GM21528 (cell line): ENCODE results near the gene HNRNPF.
A peak's percentile ranks its signal among the peaks of the same experiment; 100 is the strongest.
"Not testable (repeated sequence)": the region's sequence is repeated elsewhere in the genome, so short reads cannot be mapped to it uniquely, and the experiment has no call there.

Source experiments
- ATAC-seq: cut with Tn5 transposase; IDR thresholded peaks from one replicate; pipeline ENCODE4 v1.9.1; 2021; ENCODE audit warnings: mild to moderate bottlenecking, moderate library complexity; ENCODE audit not compliant: unreplicated experiment, low FRiP score

HNRNPF gene

DNA sequence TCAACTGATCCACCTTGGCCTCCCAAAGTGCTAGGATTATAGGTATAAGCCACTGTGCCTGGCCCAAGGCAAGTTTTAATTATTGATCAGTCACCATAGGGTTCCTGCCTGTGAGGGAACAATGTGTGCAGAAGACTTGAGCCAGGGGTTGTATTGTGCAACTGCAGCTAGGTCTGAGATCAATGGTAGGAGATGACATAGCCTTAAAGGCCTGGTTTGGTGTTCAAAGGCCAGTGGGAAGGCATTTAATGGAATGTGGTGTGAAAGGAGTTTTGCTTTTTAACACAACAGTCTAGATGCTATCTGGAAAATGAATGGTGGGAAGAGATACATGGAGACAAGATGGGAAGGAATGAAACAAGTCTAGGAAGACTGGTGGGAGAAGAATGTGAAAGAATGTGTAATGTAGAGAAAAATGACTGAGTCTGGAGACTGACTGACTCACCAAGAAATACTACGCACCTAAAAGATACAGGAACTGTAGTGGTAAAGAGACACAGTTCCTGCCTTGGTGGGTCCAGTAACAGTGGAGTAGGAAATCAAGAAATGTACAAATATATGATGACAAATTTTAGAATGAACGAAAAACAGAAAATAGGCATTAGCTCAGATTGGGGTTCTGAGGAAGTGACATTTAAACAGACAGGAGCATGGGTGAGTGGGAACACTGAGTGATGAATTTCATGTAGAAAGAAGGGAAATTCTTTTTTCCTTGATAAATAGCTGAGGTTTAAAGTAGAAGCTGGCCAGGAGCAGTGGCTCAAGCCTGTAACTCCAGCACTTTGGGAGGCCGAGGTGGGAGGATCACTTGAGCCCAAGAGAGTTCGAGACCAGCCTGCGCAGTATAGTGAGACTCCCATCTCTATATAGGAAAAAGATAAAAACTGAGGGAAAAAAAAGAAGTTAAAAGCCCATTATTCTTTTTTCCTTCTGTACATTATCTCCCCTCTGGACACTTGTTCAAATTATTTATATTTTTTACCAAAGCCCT, 9.4 kb downstream of the HNRNPF start:
- ATAC-seq = no peak

DNA sequence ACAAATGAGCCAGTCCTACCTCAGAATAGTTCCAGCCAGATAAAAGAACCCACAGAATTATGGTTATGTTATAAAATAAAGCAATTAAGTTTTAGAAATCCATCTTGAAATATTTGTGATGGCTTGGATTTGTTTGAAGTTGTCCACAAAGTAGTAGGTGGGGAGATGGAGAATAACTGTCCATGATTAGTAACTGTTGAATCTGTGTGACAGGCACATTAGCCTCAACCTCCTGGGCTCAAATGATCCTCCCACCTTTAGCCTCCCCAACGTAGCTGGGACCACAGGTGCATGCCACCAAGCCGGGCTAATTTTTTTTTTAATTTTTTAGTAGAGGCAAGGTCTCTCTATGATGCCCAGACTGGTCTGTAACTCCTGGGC, 10.1 kb downstream of the HNRNPF start:
- ATAC-seq = no peak

DNA sequence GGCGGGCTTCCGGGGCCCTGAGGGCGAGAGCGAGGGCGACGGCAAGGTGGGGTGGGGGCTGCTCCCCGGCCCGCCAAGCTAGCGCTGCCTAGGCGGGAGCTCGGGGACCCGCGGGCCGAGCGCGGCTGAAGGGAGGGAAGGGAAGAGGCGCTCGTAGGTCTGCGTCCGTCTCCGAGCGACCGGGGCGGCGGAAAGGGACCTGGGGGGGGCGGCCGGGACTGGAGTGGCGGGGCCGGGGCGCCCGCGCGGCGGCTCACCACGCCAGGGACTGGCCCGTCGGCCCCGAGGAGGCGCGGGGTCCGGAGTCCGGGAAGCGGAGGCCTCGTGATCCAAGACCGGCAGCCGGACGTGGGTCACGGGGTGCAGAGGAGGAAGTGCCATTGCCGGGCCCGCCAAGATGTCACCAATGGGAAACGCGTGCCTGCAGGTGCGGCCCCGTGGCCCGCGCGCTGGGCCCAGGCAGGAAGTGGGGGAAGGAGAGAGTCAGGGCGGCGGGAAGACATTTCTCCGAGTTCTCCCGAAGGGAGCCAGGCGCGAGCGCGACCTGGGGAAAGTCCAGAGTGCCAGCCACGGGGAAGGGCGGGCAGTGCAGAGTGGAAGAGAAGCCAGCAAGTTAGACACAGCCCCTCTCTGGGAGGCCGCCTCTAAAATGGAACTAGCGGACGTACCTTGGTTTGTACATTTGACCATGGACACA, 11.9 kb downstream of the HNRNPF start:
- ATAC-seq = peak; percentile 82

DNA sequence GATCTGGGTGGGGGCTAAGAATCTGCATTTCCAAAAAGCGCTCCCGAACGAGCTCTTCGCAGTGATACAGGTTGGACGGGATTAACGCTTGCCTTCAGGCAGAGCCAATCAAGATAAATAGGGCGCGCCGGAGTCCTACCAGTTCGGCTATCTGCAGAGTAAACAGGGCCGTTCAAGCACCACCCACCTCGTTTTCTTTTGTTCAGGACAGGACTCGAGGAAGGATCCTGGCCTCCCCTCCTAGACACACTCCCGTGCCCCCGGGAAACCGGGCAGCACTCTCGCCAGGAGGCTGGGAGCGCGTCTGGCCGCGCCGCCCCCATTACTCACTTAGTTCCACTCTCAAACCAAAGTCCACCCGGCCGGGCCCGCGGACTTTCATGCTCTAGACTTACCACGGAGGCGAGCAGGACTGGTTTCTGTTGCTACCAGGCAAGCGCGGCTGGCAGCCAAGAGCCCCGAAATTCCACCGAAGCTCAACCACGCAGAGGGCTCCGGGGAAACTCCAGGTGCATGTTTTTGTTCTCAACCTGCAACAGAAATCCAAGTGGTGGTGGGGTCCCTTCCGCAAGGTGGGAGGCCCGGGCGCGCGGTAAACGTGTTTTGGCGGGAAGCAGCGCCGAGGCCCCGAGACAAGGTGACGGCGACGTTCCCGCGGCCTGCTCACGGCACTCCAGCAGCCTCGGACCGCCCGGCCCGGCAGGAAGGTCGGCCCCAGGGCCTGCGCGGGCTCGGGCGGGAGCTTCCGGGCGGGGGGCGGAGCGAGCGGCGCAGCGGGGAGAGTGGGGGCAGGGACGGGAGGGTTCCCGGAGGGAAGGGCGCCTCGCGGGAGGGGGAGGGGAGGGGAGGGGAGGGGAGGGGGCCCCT, 12.7 kb downstream of the HNRNPF start:
- peak; percentile 53 for ATAC-seq

DNA sequence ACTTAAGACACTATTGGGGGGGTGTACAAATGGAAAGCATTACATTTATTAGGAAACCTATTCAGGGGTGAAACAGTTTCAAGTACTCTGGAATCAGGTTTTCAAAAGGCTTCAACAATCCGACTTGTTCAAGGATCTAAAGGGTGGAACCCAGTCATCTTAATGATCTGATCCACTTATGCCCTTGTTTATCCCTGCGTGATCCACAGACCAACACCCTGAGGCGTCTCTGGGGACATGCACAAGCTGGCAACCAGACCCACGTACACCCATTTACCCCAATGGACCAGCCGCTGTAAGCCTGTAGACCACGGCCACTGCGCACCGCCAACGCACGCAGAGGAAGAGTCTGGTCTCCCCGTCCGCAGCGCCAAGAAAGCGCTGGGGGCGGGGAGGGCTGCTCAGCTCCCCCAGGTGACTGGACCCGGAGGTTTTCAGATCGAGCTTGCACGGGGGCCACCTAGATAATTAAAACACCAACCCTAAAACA, 13.4 kb downstream of the HNRNPF start:
- no peak for ATAC-seq

DNA sequence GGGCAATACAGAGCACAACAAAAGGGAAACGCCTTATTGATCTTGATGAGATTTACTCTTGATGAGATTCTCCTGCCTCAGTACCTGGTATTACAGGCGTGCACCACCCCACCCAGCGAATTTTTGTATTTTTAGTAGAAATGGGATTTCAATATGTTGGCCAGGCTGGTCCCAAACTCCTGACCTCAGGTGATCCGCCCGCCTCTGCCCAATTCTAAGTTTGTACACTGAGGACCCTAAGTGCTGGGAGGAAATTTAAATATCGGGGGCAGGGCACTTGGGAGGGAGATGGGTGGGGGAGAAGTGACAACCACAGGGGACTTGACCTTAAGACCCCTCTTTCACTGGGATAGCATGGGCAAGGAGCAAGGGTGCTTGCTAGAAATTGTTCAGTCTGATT, 14.1 kb downstream of the HNRNPF start:
- ATAC-seq = no peak

DNA sequence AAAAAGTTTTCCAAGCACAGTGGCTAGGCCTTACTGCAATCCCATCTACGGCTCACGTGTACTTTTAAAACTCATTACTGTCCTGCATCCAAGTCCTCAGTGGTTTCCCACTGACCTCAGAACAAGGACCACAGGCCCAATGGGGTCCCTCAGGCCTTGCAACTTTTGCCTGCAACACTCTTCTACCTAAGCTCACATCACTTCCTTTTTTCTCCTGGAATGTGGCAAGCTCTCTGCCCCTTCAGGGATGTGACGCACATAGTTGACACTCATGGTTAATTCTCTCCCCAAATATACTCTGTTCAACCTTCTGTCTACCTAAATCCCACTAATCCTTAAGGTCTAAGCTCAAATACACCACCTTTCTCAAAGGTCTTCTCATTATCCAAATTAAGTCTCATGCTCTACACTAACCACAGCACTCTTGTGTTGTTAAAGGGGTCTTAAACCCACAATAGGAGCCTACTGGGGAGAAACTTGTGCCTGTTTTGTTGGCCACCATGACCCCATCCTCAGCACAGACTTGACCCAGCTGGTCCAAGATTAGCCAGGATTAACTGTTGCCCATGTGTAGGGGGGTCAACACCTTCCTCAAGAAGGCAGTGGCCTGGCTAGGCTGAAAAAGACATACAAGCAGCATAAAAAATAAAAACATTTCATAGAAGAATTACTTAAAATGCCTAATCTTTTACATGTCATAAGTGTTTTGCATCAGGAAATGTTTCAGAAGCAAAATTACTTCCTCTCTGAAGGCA, 15.2 kb downstream of the HNRNPF start:
- ATAC-seq = no peak

DNA sequence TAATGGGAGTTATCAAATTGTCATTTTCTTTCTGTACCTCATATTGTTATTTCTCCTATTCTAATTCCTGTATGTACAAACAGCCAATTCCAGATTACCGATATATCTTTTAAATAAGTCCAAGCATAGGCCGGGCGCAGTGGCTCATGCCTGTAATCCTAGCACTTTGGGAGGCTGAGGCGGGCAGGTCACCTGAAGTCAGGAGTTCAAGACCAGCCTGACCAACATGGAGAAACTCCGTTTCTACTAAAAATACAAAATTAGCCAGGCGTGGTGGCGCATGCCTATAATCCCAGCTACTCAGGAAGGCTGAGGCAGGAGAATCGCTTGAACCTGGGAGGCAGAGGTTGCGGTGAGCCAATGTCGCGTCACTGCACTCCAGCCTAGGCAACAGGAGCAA, 15.8 kb downstream of the HNRNPF start:
- not testable (repeated sequence) for ATAC-seq

DNA sequence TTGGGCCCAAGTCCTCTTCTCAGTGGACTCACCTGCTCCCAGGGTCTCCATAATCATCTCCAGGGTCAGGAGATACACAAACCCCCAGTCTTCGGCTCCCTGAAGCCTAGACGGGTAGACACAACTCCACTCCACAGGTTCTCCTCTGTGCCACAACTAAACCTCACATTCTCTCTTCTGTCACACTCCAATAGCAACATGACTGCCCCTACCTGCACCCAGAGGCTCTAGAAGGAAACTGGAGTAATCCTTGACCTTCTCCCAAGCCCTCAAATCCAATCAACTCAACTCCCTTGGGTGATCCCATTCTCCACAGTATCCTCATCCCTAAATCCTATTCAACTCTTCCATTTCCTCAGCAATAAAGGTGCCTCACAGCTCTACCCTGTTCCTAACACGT, 16.2 kb downstream of the HNRNPF start:
- no peak for ATAC-seq

DNA sequence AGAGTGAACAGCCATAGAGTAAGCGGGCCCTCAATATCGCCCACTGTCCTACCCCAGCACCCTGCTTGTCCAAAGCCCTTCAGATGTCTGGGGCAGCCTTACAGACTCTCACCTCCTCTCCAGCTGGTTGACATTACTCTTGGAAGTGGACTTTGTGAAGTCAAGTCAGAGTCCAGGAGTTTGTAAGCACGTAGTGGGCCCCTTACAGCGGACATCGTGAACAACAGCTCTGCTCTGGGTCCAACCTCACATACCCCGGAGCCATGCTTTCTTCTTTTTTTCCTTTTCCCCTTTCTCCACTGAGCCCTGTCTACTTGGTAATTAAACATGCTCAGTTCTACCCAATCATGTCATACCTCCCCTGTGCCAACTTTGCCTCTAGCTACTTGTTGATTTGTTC, 17.5 kb downstream of the HNRNPF start:
- no peak for ATAC-seq

DNA sequence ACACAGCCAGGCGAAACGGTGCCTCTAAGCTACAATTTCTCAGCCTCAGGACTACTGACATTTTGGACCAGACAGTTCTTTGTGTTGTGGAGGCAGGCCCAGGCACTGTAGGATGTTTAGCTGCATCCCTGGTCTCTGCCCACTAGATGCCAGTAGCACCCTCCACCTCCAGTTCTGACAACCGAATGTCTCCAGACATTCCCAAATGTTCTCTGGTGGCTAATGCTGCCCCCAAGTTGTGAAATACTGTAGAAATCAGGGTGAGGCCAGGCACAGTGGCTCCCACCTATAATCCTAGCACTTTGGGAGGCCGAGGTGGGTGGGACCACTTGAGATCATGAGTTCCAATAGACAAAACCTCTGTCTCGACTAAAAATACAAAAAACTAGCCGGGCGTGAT, 18.2 kb downstream of the HNRNPF start:
- no peak for ATAC-seq

DNA sequence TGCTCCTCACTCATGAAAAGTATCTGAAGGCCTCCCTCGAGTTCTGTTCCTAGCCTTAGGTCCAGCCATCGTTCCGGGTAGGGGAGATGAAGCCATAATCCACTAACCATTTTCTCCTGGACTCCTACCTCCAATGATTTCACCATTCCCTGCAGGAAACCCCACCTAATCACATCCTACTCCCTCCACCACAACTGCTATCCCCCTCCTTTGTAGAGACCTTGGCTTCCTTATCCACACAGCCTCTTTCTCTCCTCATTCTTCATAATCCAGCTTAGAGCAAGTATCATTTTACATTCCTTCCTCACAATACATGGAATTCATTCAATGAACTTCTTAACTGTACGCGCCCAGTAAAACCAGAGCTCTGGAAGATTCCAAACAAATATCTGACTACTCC, 18.7 kb downstream of the HNRNPF start:
- no peak for ATAC-seq

DNA sequence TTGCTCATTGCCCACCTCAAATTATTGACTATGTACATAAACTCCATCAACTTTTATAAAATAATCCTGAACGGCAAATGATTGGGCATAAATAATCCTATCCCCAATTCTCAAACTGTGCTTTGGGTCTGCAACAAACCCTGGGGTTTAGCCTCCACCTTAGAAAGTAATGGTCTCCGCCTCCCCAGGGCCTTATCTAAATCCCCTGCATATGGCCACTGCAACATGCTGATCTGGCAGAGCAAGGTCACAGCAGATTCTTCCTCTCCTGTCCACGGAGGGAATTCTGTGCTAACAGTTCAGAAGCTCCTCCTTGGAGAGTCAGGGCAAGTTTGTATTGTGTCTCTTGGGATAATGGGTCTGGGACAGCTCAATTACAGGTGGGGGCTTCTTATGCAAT, 19.1 kb downstream of the HNRNPF start:
- ATAC-seq = no peak

DNA sequence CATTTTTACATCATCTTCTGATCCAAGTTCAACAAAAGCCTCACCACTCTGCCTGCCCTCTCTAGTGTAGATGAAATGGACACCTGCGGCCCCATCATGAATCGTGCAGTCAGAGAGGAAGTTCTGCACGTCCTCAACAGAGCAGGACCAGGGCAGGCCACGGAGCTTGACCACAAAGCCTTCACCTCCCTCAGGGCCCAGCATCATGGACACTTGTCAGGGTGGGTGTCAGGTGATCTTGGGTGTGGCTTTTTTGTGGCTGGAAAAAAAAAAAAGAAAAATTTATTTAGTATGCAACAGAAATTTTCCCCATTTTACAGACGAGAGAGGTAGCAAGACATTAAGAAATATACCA, 21.3 kb downstream of the HNRNPF start:
- no peak for ATAC-seq

DNA sequence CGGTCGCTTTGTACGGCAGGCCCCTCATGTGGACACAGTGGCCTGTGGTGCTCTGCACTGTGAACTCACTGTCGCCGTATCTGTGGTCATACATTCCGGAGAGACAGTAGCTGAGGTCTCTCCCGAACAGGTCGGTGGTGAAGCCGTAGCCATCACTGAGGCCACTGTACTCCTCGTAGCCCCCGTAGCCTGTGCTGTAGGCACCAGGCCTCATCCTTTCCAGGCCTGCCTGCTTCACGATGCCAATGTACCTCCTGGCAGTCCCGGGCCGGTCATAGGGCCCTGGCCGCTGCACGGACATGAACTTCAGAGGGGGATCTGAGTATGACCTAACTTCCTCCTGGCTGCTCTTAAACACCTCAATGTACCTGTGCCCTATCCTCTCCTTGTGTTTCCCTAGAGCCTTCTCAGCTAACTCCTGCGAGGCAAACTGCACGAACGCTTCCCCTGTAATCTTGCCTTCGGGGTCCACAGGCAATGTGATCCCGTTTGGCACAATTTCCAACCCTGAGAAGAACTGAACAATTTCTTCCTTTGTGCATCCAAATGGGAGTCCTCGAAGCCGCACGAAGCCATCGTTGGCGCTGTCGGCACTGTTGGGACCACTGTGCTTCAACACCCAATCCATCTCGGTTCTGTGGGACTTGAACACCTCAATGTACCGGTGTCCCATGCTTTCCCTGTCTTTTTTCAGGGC, 21.9 kb downstream of the HNRNPF start:
- no peak for ATAC-seq

DNA sequence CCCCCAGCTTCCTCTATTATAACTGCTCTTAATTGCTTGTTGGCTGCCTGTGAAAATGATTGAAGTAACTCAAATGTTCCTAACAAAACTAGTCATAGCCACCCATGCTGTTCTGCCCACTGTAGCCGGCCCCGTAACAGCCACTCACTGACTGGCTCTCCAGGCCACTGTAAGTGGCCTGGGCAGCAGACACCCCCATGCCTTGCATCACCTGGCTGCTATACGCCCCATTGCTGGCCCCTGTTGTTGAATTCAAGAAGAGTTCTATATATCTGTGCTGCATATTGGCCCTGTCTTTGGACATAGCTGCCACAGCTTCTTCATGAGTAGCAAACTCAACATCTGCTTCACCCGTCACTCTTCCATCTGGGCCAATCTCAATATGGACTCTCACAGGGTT, 22.4 kb downstream of the HNRNPF start:
- no peak for ATAC-seq

DNA sequence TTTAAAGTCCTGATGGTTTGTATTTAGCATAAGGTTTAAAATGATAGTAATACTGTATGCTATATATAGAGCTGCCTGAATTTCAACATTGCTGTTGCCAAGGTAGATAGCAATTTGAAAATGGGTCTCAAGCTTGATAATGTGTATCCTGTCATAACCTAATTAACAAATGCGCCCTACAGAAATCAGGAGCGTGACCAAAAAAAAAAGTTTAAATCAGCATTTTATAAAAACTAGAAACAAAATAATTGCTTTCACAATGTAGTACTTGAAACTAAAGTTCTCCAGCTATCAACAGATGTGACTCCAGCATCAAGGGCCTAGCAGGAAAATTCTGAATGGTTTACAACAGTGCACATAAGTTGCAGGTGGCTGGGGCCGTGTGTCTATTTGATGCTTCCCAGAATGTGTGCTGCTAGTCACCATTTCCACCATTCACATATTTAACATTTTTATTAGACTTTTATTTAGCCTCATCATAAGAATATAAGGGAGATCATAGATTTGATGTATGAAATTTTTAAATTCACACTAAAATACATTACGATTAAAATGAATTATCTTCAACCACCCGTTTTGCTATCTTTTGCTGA, 23.5 kb downstream of the HNRNPF start:
- no peak for ATAC-seq

DNA sequence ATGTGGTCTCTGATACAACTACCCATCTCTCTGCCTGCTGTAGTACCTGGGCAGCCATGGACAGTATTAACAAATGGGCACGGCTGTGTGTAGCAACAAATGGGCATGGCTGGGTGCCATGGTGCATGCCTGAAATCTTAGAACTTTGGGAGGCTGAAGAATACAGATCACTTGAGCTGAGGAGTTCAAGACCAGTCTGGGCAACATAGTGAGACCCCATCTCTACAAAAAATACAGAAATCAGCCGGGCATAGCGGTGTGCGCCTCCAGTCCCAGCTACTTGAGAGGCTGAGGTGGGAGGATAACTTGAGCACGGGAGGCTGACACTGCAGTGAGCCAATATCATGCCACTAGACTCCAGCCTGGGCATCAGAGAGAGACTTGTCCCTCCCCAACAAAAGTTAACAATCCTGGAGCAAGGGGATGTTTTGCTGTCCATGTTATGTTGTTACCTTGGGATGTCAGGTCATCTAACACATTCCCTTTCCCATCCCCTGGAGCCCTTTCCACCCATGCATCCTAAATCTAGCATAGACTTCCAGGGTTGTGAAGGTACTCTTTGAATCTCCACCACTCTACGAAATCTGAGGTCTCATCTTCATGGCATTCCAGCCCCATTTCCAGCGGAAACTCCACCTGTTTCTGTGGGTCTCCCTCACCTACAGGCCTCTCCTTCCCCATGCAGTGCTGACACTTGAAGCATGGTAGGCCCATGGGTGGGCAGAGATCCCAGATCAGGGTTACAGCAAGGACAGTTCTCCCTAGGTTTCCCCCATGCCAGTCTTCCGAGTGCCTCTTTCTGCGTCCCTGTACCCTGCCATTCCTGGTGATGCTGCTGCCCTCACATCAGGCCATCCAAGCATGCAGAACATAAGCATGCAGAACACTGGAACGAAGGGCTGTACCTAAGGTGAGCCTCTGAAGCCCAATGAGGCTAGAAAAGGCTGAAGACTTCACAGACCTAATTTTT, 24.4 kb downstream of the HNRNPF start:
- ATAC-seq = no peak
